HG03378 (cell line): ENCODE results near the gene TGFBRAP1.
"Not testable (repeated sequence)": the region's sequence is repeated elsewhere in the genome, so short reads cannot be mapped to it uniquely, and the experiment has no call there.

Experiments used
- ATAC-seq: cut with Tn5 transposase; IDR thresholded peaks from one replicate; pipeline ENCODE4 v1.9.1; 2021; ENCODE audit warnings: mild to moderate bottlenecking, moderate library complexity; ENCODE audit not compliant: unreplicated experiment

The TGFBRAP1 gene

DNA sequence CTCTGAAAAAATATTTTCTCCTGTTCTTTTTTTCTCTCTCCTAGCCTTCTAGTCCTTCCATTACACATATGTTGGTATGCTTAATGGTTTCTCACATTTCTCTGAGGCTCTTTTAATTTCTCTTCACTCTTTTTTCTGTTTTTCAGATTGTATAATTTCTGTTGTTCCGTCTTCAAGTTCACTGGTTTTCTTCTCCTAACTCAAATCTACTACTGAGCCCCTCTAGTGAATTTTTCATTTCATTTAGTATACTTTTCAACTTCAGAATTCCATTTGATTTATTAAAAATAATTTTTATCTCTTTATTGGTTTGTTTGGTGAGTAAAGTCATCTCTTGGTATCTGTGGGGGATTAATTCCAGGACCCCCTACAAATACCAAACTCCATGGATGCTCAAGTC is 27.6 kb upstream of the TGFBRAP1 start:
- ATAC-seq = no peak

DNA sequence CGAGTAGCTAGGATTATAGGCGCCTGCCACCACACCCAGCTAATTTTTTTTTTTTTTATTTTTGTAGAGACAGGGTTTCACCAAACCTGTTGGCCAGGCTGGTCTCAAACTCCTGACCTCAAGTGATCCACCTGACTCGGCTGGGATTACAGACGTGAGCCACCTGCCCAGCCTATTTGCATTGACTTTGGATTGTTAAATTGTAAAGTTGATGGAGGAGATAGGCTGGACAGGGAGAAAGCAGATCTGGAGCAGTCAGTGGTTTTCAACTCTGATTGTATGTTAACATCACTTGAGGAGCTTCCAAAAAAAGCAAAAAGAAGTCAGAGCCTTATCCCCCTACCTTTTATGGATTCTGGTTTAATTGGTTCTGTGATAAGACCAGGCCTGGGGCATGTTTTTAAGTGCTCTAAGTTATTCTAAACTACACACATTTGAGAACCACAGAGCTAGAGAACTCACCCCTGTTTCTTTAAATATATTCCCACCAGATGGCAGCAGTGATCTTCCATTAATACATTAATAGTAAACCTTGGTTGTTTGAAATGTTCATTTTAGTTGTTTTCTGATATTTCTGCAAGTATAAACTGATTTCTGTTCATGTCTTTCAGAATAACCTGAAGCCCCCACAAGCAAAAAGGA is 15.3 kb upstream of the TGFBRAP1 start:
- no peak for ATAC-seq

DNA sequence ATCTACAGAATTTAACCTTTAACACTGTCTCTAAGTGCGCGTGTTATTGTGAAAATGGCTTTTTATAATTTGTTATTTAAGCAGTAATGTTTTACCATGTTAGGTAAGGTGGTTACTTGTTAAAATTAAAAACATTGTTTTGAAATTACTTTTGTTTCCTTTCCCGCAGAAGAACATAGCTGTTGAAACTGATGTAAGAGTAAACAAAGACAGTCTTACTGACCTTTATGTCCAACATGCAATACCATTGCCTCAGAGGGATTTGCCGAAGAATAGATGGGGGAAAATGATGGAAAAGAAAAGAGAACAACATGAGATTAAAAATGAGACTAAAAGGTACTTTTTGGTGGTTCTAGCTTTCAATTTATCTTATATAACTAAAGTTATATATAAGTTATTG is 9.9 kb upstream of the TGFBRAP1 start:
- ATAC-seq = no peak

DNA sequence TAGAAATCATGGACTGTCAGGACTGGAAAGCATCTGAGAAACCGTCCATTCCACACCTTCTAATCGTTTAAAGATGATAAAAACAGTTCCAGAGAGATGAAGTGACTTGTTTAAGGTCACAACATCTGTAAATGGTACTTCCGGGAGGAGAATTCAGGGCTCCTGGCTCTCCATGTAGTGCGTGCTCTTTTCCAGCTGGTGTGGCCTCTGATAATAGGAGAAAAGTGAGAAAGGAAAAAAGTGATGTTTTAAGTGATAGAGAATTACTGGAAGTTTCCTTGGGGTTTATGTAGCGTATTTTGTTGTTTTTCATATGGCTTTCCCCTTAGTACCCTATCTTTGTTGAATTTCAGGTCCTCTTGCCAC is 8.5 kb upstream of the TGFBRAP1 start:
- ATAC-seq = peak; percentile 12

DNA sequence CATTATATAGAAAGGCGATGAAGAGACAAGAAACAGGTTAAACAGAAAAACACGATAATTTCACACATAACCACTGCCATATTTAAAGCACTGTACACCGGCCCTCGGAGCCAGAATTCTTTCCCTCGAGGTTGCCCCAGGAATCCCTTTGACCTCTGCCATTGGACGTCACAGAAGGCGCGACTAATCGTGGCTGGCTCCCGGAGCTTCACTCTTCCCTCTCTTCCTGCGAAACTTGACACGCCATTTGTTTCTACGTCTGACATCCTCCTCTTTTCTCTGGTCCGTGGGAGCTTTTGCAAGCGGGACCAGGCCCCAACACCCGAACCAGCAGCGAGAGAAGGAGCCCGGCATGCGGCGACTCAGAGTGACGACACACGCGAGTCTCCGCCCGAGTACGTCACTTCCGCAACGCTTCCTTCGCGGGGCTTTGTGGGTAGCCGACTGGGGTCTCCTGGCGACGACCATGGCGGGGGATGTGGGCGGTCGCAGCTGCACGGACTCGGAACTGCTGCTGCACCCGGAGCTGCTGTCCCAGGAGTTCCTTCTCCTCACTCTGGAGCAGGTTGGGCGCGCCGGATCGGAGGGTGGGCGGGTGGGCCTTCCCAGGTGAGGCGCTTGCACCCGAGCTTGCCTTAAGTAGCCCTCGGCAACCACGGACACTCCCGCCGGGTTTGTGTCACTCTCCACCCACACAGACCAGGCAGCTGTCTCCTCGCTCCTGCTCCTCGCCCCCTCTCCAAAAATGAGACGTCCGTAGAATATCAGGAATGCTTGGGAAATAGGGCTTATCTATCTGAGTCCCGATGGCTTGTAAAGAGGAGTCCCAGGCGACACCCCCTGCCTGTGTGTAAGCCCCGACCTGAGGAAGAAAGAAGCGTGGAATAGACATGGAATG is 7.8 kb upstream of the TGFBRAP1 start, which contains the start of gene C2orf49:
C2orf49 (plus strand) TSS at position 419 of the 898 bp plus-strand sequence; CDS start at position 467, 48 bp downstream.
- ATAC-seq = peak; percentile 85

DNA sequence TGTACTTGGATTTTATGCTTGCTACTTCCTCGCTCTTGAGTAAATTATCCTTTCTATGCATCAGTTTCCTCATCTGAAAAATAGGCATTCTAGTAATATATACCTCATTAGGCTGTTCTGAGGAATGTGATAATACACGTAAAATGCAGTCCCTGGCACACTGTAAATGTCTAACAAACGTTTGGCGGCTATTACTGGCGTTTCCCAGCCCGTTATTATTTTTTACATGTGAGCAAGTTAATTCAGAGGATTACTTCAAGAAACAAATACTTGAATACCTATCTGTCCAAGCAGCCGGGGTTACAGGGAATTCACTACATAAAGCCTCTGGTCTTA is 7.2 kb upstream of the TGFBRAP1 start:
- ATAC-seq = no peak

DNA sequence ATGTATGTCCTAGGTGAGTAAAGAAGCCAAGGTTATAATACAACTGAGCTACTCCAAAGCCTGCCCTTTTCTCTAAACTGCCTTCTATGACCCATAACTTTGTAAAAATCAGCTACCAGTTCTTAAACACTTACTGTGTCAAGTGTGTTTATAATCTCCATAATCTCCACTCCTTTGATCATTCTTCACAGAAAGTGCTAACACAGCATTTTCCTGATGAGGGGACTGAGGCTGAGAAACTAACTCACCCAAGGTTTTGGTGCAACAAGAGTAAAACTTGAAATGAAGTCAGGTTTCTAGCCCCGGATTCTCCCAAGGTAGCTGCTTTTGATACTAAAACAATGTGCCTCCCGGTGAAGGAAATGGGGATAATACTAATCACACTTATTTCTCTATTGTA is 5.9 kb upstream of the TGFBRAP1 start:
- ATAC-seq = no peak

DNA sequence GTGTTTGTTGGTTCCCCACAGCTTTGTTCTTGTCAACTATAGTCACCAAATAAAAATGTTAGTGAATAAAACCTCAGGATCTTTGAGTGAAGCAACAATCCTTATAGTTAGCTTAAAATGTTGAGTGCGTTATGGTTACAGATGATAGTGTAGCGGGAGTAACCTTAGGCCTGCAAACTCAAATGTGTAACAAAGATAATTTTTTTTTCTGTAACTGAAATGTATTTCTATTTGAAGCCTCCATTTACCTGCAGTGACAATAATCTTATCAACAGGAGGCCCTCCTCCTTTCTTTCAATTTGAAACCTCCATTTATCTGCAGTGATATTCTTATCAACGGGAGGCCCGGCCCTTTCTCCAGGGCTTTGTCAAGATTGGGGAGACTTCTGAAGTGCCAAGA is 4.7 kb upstream of the TGFBRAP1 start:
- ATAC-seq = no peak

DNA sequence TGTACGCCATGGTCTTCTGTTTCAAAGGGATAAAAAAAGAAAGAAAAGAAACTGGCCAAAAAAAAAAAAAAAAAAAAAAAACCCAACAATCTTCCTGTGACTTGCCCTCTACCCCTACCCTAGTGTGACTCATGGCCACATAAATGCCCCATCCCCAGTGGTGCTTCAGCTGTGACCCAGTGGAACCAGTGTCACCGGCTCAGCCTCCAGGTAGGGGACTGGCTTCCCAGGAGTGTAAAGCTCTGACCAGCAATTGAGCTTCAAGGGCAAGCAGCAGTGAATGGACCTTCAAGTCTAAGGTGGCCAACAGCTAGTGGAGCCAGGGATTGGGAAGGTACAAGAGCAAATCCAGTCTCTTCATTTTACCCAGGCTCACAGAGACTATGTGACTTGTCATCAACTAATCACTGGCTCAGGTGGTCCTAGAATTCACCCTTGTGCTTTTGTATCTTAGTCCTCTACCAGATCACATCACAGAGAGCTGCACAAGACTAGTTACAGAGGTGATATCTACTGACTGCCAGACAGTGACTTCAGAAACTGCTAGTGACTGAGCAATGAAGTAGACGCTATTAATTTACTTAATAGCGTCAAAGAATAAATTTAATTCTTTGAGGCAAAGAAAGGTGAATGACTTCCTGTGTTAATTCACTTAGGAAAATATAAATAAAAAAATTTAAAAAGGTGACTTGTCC is 1.3 kb upstream of the TGFBRAP1 start:
- no peak for ATAC-seq

DNA sequence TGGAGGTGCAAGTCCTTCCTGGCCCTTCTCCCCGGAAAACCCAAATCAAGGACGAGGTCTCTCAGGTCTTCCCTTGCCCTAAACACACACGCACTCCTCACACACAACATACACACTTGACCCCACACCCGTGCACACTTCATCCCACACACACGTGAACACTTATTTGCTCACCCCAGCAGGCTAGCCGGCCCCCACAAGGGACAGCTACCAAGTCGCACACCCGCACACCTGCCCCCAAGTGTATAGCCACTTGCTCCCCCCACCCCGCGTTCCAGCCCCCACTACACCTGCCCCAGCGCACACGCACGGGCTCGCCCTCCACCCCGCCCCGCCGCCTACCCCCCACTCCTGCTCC is 359 bp downstream of the TGFBRAP1 start:
- peak; percentile 11 for ATAC-seq

DNA sequence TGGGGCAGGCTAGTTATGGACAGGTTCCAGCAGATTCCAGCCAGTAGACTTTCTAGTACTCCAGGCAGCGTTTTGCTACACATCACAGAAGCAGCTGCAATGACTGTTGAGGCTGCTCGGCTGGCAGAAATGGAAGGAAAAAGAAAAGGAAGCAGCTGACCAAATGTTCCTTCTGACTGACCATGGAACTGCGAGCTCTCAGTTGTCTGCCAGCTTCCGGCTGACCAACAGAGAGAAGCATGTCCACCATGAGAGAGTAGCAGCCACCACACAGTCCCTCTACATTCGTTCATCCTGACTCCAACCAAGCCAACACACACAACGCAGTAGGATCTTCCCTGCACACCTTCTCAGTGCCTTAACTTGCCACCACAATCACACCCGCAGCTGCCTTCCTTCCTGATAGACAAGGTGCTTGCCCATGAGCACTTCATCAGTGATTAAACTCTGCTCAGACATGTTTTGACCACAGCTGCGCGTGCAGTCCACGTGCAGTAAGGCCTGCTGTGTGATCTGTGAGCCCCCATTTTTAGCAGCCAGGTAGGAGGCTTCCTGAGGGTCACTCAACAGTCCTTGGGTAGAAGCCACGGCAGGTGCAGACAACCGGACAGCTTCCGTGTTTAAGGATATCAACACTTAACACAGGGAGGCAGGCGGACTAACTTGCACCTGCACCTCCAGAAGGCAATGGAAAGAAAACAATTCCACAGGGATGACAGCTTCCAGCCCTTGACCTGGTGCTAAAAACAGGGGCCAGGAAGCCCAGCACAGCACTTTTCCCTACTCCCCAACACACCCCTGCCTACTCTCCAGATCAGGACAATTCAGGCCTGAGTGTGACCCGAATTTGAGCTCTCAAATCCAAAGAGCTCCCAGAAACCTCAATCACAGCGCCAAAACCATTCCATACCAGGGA is 996 bp downstream of the TGFBRAP1 start:
- ATAC-seq = peak; percentile 41

DNA sequence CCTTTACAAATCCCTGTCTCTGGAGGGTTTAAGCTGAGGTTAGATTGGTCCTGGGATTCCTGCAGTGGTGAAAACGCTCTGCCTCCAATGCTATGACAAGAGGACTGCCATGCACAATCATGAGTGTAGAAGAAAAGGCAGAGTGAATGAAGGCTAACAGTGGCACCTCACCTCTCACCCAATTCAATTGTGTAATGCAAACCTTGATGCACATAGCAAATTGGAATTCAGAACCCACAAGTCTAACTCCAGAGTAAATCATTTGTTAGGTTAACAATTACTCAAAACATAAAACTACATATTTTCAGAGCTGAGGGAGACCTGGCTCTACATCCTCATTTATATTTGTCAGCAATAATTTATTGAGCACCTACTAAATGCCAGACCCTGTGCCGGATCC is 1.8 kb downstream of the TGFBRAP1 start:
- no peak for ATAC-seq

DNA sequence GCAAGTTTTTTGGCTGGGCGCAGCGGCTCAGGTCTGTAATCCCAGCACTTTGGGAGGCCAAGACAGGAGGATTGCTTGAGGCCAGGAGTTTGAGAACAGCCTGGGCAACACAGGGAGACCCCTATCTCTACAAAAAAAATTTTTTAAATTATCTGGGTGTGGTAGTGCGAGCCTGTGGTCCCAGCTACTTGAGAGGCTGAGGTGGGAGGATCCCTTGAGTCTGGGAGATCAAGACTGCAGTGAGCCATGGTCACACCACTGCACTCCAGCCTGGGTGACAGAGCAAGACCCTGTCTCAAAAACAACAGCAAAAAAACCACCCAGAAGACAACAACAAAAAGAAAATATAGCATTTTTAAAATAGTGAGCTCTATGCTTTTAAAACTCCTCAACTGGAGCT is 2.3 kb downstream of the TGFBRAP1 start:
- ATAC-seq = not testable (repeated sequence)

DNA sequence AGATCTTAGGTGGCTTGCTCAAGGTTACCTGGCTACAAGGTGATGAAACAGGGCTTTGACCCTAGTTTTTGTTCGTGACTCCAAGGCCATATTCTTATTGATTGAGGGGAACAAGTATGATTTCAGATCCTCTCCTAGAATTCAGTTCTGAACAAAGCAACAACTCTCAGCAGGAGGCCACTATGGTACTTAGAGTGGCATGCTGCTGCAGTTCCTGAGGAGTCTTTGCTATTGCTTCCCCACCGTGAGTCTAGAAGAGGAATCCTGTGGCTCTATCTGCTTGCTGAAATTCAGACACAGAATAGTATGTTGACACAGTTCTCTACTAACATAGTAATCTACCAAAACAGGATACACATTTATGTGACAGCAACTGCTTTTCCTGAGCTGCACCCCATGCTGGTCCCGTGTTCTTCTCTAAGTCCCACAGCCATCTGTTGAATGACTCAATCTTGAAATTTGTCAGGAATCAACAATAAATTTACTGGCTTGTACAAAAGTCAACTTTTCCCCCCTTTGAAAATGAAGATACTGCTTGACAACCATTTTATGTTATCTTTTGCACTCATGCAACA is 4.1 kb downstream of the TGFBRAP1 start:
- ATAC-seq = no peak

DNA sequence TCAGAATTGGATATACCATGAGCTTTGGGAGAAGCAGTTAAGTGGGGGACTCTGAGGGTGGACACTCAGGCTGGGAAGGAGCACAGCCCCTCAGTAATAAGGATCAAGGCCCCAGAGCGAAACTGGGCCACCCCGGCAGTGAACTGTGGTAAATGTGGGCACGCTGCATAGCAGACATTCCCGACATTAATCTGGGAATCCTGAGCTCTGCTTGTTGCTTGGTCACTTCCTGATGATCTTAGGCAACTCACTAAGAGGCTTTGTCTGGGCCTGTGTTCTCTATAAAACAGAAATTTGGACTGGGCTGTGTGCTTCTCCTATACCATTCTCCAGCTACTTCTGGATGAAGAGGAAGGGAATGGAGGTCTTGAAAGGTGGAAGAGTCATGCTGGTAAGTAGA is 4.8 kb downstream of the TGFBRAP1 start:
- ATAC-seq = no peak

DNA sequence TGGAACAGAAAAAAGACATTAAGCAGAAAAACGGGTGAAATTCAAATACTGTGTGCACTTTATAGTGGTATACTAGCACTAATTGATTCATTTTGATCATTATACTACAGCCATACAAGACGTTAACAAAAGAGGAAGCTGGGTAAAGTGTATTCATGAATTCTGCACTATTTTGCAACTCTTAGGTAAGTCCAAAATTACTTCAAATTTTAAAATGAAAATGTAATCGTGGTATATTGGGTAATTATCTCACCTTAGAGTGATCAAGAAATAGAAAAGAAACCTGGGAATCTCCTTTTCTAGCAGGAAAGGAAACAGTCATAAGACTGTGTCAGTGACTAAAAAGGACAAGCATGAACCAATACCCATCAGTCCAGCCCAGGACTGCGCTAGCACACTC is 5.4 kb downstream of the TGFBRAP1 start:
- no peak for ATAC-seq

DNA sequence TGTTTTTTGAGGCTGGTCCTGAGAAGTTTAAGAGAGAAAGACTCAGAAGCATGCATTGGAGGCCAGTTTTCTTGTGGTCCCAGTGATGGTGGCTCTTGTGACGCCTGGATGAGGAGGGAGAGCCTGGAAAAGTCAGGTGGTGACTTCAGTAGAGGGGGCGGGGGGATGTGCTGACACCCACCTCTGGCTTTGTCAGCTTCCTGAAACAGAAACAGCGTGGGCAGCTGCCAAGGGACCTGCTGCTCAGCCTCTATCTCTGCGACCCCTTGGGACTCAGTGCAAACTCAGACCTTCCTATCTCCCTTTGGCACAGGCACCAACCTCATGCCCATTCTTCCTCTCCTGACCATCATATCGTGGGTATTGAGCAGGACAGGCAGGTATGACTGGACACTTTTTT is 6.4 kb downstream of the TGFBRAP1 start:
- no peak for ATAC-seq

DNA sequence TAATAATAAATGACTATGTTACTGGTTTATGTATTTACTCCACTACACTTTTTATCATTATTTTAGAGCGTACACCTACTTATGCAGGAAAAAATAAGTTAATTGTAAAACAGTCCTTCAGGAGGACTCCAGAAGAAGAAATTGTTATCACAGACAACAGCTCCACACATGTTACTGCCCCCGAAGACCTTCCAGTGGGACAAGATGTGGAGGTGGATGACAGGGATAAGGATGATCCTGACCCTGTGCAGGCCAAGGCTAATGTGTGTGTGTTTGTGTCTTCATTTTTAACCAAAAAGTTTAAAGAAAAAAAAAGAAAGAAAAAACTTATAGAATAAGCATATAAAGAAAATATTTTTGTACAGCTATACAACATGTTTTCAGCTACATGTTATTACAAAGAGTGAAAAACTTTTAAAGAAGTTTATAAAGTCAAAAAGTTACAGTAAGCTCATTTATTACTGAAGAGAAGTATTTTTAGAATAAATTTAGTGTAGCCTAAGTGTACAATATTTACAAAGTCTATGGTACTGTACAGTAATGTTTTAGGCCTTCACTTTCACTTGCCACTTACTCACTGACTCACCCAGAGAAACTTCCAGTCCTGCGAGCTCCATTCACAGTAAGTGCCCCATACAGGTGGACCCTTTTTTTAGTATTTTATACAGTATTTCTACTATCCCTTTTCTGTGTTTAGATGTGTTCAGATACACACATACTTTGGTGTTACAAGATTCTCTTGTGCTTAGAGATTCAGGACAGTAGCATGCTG is 7.5 kb downstream of the TGFBRAP1 start:
- no peak for ATAC-seq

DNA sequence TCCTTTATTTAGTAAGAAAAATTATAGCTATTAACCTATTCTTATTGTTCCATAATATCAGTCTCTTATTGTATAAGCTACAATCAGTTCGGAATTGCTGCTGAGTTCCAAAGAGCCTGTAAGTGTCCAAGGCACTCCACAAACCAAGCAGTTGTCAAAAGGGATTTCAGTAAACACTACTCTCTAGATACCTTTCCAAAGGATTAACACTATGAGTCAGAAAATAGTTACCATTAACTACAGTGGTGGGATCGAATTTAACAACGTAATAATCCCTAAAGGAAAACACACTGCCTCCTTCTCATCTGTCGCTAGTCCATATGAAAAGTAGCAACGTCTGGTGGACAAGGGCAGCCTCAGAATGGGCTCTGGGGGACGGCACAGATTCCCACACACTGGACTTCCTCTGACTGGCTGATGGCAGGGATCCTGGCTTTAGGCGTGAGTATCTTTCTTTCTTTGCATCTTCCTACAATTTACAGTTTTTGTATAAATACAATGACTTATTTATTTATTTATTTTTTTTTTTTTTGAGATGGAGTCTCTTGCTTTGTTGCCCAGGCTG is 8.8 kb downstream of the TGFBRAP1 start:
- no peak for ATAC-seq

DNA sequence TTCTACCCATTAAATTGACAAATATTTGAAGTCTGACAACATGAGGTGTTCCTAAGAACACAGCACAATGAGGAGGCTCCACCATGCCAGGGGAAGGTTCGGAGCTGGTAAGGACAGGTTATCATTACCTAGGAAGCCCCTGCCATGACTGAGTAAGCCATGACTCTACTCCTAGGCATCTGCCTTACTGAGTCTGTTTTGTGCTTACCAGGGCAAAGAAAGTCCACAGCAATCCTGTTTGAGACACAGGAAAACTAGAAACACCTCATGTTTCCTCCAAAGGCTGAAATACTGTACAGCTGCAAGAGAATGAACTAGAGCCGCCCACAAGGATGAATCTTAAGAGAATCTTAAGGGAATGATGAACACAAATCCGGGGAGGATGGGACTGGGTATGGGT is 11.6 kb downstream of the TGFBRAP1 start:
- ATAC-seq = no peak
